Fibroblast of villous mesenchyme (primary cell): Measurements from ENCODE around the gene BOD1L1. TPM values are rescaled to one million over a fixed set of nuclear protein-coding genes. Genes with fewer than 3 reads are reported as not detected.

Experiments
- DNase-seq: peaks from one replicate; pipeline ENCODE4 v3.0.0-alpha.2; 2010; ENCODE audit warnings: low read depth
- H3K4me3 ChIP-seq: 2 replicates; pipeline ENCODE4 v1.5.1; 2011; ENCODE audit warnings: low read depth, mild to moderate bottlenecking, low read length
- total RNA-seq: library from RNA; depleted of rRNA; stranded (reverse); fragments of >200 nt; gene quantifications from 2 replicates; pipeline ENCODE4 v1.2.3, GENCODE V29; 2012
- TF ChIP-seq, protein P1 (sequence below): IDR thresholded peaks from 2 replicates; pipeline ENCODE4 v1.5.1; 2012; ENCODE audit warnings: low read depth, mild to moderate bottlenecking, low read length; ENCODE audit not compliant: insufficient read depth

The BOD1L1 gene
- total RNA-seq, 1 donor: 23.7 TPM

DNA sequence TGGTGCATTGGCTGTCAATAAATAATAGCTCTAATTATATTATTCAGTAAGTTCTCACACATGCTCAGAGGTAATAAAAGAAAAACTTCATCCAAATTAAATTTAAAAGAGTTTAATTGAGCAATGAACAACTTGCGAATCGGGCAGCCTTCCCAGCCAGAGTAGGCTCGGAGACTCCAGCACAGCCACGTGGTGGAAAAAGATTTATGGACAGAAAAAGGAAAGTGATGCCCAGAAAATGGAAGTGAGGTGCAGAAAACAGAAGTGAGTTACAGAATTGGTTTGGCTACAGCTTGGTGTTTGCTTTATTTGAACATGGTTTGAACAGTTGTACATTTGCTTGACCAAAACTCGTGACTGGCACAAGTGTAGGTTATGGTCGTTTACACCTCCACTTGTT lies 13.6 kb upstream of the BOD1L1 start:
- H3K4me3 ChIP-seq: no peak overlapping the region
- TF ChIP-seq, protein P1, sequence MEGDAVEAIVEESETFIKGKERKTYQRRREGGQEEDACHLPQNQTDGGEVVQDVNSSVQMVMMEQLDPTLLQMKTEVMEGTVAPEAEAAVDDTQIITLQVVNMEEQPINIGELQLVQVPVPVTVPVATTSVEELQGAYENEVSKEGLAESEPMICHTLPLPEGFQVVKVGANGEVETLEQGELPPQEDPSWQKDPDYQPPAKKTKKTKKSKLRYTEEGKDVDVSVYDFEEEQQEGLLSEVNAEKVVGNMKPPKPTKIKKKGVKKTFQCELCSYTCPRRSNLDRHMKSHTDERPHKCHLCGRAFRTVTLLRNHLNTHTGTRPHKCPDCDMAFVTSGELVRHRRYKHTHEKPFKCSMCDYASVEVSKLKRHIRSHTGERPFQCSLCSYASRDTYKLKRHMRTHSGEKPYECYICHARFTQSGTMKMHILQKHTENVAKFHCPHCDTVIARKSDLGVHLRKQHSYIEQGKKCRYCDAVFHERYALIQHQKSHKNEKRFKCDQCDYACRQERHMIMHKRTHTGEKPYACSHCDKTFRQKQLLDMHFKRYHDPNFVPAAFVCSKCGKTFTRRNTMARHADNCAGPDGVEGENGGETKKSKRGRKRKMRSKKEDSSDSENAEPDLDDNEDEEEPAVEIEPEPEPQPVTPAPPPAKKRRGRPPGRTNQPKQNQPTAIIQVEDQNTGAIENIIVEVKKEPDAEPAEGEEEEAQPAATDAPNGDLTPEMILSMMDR: no peak
- no peak for DNase-seq

DNA sequence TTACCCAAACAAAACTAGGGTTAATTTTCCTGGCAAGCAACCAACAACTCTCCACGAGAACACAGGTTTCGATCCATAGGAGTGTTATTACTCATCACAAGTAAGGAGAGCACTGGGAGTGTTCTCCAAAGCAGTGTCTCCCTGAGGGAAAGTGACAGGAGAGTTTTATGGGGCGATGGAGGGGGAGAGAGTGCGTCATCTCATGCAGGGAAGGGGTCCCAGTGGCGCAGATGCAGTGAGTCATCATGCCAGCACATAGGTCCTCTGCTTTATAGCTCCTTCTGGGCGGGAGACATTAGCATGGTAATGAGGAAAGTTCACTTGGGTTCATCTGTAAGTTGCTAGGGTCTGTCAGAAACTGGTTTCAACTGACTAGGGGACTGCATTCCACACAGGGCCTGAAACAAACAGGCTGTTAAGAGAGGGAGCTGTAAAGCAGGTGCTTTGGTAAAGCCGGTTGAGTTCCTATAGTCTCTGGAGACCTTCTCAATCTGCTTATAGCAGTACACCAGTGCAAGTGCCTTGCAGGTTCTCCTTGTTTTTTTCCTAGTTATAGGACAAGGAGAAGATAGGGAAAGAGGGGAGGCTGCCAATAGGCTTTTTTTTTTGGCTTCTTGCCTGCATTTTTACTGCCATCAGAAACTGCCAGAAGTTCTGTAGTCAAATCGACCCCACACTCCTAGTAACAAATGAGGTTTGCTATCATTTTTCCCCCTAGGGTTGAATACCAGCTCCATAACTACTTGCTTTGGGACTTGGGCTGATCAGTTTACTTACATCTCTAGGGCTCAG lies 12.8 kb upstream of the BOD1L1 start:
- TF ChIP-seq, protein P1: no peak
- peak overlapping the region; percentile 4 for H3K4me3 ChIP-seq
- peak; percentile 84 for DNase-seq

DNA sequence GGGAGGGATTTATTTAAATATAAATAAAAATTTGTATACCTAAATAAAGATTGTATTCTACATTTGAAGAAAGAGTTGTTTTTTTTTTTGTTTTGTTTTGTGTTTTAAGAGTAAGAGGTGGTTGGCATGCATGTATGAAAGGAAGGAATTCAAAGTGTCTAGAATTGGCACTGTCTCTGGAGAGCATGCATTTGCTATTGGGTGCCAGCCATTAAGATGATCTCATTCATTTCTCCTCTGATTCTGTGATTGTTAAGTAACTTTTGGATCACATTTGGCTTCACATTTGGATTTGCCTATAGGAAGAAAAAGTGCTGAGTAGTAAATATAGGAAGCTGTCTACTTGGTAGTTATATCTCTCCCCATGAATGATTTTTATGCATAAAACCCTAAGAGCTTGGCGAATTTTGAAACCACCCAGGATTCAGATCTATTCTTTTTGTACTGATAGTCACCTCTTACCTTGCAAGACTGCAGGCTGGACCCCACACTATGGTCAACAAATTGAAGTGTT lies 7.8 kb upstream of the BOD1L1 start:
- TF ChIP-seq, protein P1: no peak
- DNase-seq: no peak
- H3K4me3 ChIP-seq: no peak overlapping the region

DNA sequence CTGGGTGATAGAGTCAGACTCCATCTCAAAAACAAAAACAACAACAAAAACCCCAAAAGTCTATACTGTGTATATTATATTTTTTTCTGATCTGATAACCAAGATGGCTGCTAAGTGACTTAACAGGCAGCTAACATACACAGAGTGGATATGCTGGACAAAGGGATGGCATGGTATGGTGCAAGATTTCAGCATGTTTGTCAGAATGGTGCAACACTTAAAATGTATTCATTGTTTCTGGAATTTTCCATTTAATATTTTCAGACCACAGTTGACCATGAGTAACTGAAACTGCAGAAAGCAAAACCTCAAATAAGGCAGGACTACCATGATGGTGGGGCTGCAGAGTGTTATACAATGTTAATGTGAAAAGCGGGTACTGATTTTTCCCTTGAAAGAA lies 6.1 kb upstream of the BOD1L1 start:
- H3K4me3 ChIP-seq: no peak overlapping the region
- TF ChIP-seq, protein P1: no peak
- DNase-seq: peak; percentile 36

DNA sequence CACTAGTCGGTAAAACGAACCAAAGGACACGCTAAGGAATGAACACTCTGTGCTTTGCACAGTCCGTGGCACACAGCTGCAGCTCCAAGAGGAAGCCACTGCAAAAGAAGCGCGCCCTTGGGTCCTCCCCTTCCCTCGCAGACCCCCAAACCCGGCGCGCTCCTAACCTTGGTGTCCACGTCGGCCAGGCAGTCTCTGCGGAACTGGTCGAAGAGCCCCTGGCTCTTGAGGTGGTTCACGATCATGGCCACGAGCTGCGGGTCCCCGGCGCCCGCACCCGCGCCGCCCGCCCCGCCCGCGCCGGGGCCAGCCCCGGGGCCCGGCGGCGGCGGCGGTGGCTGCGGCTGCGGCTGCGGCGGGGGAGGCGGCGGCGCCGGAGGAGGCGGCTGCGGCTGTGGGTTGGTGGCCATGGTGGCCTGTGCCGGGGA lies 333 bp downstream of the BOD1L1 start:
- H3K4me3 ChIP-seq: peak overlapping the region; percentile 92
- peak; percentile 23 for DNase-seq
- TF ChIP-seq, protein P1: no peak

DNA sequence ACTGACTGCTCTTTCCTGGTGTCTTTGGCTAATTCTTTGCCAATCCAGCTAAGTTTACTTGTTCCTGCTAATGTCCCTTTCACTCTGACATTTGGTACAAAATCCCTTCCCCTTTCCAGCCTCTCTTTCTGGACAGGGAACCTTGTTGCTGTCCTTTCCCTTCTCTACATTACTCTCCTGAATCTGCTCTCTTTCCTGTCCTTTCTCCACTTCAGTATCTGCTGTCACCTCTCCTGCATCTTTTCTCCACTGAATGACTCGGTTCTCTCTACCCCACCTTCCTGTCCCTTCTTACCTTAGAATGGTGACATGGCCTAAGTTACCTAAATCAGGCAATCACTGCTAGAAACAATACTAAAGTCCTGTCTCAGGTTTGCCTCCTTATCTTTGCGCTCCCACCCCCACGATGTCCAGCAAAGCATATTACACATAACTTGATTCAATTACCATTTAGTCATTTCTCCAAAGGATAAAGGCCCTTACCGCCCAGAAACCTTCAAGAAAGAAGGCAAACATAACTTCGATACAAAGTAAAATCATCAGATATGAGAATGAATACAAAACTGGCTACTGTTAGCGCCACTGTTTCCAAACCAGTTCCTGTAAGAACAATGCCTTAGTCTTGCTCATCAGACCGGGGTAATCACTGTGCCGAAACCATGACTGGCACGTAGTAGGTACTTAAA lies 890 bp downstream of the BOD1L1 start:
- no peak for DNase-seq
- TF ChIP-seq, protein P1: no peak
- peak overlapping the region; percentile 92 for H3K4me3 ChIP-seq
